Neutrophil (primary cell): Measurements from ENCODE around the gene ARAF.

ENCODE experiments used
- H3K27ac ChIP-seq: fragments of 200-600 bp; sonication (generic); 2 replicates; pipeline ENCODE4 v1.5.1; 2016; ENCODE audit warnings: mild to moderate bottlenecking, moderate library complexity
- H3K27me3 ChIP-seq: fragments of 200-600 bp; sonication (generic); 2 replicates; pipeline ENCODE4 v1.6.0; 2016; ENCODE audit warnings: mild to moderate bottlenecking
- H3K36me3 ChIP-seq: fragments of 200-600 bp; sonication (generic); 2 replicates; pipeline ENCODE4 v1.5.1; 2017
- H3K4me1 ChIP-seq, 2 experiments: fragments of 200-600 bp in 1 of 2; sonication (generic) in 1 of 2; 1 replicate in 1 of 2; 2 replicates in 1 of 2; pipeline versions ENCODE4 v1.5.1 to v1.6.1; 2013 to 2016; ENCODE audit warnings: low read depth in 1 of 2, low read length in 1 of 2, mild to moderate bottlenecking in 1 of 2, moderate library complexity in 1 of 2; ENCODE audit not compliant: control insufficient read depth in 1 of 2, insufficient read depth in 1 of 2
- H3K4me3 ChIP-seq, 2 experiments: fragments of 200-600 bp in 1 of 2; sonication (generic) in 1 of 2; 1 replicate in 1 of 2; 2 replicates in 1 of 2; pipeline ENCODE4 v1.5.1; 2013 to 2016; ENCODE audit warnings: low read depth in 1 of 2, low read length in 1 of 2, mild to moderate bottlenecking in 1 of 2, moderate library complexity in 1 of 2
- H3K9me3 ChIP-seq: fragments of 200-600 bp; sonication (generic); 2 replicates; pipeline ENCODE4 v1.5.1; 2016
- CTCF ChIP-seq: fragments of 200-600 bp; sonication (generic); IDR thresholded peaks from 2 replicates; pipeline ENCODE4 v1.5.1; 2016; ENCODE audit warnings: antibody characterized with exemption

Gene ARAF

DNA sequence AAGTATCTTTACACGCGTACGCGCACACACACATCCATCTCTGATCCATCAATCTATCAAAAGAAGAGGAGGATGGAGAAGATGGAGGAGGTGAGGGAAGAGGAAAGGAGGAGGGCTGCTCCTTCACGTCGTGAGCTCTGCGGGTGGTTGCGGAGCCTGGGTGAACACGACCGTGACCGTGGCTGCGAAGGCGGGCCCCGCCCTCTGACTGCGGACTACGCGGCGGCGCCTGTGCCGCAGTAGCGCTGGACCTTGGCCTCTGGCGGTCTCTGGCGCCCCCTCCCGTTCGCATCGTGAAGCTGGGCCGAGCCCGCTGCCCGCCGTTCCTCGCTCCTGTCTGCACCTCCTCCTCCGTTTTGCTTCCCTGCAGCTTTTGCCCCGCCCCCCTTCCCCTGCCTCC, 37.7 kb upstream of the ARAF start:
- Histone ChIP-seq H3K4me1 (peaks cover 0 to 9% of the 10 kb centered on the region in 2 experiments), H3K4me3 (peak overlapping the region; percentile 52 to 66), H3K9me3 (no peaks in the 10 kb centered on the region), H3K27me3 (peaks cover 4% of the 10 kb centered on the region), H3K36me3 (no peaks in the 10 kb centered on the region), H3K27ac (no peak overlapping the region)
- peak; percentile 85 for TF ChIP-seq CTCF

DNA sequence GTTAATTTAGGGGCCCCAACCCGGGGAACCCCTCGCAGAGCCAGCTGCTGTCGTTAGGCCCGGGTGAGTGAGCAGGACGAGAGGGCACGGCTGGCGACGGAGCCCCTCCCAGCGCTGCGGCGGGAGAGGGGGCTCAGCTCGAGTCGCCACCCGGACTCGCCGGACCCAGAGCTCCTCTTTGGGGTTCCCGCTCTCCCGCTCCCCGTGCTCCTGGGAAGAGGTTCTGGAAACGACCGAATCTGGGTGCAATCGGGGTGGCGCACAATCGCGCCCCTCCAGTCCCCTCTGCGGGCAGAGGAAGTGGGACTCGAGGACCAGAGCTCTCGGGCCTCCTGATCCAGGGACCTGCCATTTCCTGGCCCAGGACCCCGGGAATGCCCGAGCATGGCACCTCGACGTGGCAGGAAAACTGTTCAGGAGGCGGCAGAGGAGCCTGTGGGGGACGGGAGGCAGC, 37.3 kb upstream of the ARAF start:
- no peaks in the 10 kb centered on the region for H3K9me3 ChIP-seq
- H3K27me3 ChIP-seq = peaks cover 4% of the 10 kb centered on the region
- TF ChIP-seq CTCF = no peak
- peak overlapping the region; percentile 52 to 66 for H3K4me3 ChIP-seq
- peaks cover 0 to 9% of the 10 kb centered on the region in 2 experiments for H3K4me1 ChIP-seq
- H3K27ac ChIP-seq = no peak overlapping the region
- no peaks in the 10 kb centered on the region for H3K36me3 ChIP-seq

DNA sequence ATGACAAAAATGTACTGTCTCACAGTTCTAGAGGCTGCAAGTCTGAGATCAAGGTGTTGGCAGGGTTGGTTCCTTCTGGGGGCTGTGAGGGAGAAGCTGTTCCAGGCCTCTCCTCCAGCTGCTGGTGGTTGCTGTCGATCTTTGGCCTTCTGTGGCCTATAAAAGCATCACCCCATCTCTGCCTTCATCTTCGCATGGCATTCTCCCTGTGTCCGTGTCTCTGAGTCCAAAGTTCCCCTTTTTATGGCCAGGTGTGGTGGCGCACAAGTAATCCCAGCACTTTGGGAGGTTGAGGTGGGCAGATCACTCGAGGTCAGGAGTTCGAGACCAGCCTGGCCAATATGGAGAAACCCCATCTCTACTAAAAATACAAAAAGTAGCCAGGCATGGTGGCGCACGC, 31.5 kb upstream of the ARAF start:
- H3K4me3 ChIP-seq = no peak overlapping the region
- no peak for TF ChIP-seq CTCF
- H3K36me3 ChIP-seq = no peaks in the 10 kb centered on the region
- no peaks in the 10 kb centered on the region for H3K27me3 ChIP-seq
- H3K27ac ChIP-seq = no peak overlapping the region
- no peaks in the 10 kb centered on the region for H3K4me1 ChIP-seq
- no peaks in the 10 kb centered on the region for H3K9me3 ChIP-seq

DNA sequence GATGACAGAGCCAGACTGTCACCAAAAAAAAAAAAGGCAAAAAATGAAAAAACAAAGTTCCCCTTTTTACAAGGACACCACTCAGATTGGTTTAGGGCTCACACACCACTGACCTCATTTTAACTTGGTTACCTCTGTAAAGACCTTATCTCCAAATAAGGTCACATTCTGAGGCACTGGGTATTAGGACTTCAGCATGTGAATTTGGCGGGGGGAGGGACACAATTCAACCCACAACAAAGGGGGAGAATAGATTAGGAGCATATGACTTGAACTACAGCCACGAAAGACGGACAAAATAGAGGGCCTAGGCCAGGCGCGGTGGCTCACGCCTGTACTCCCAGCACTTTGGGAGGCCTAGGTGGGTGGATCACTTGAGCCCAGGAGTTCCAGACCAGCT, 31.0 kb upstream of the ARAF start:
- no peak for TF ChIP-seq CTCF
- no peaks in the 10 kb centered on the region for H3K4me1 ChIP-seq
- H3K36me3 ChIP-seq = no peaks in the 10 kb centered on the region
- no peaks in the 10 kb centered on the region for H3K9me3 ChIP-seq
- no peak overlapping the region for H3K27ac ChIP-seq
- no peaks in the 10 kb centered on the region for H3K27me3 ChIP-seq
- no peak overlapping the region for H3K4me3 ChIP-seq

GRCh38 chrX:47539860-47540259, 21.1 kb upstream of the ARAF start:
- no peaks in the 10 kb centered on the region for H3K27me3 ChIP-seq
- no peaks in the 10 kb centered on the region for H3K9me3 ChIP-seq
- no peak for TF ChIP-seq CTCF
- H3K27ac ChIP-seq = no peak overlapping the region
- peaks cover 11 to 13% of the 10 kb centered on the region in 2 experiments for H3K4me1 ChIP-seq
- H3K4me3 ChIP-seq = no peak overlapping the region
- no peaks in the 10 kb centered on the region for H3K36me3 ChIP-seq
